SK-N-SH (cell line): ENCODE results near the gene CDK5RAP2. TPM values are rescaled to one million over a fixed set of nuclear protein-coding genes. Genes with fewer than 3 reads are reported as not detected.

Experiments
- CTCF ChIA-PET: fragments of 300-600, 350-600 bp; formaldehyde crosslinking; extraction: SDS; loops from one replicate; lab custom pipeline; 2021; lab: Yijun Ruan, JAX
- POLR2A ChIA-PET: fragments of 350-600 bp; sonication (Branson Sonifier 250); formaldehyde crosslinking; extraction: SDS; loops from one replicate; lab custom pipeline; 2020; ENCODE audit warnings: antibody characterized with exemption, inconsistent platforms; lab: Yijun Ruan, JAX
- DNase-seq: peaks from one replicate; pipeline ENCODE4 v3.0.0; 2012
- H2AFZ ChIP-seq: fragments of 200-600 bp; sonication (generic); 2 replicates; pipeline ENCODE4 v1.8.1; 2016; ENCODE audit warnings: antibody characterized with exemption, mild to moderate bottlenecking, low read depth
- H3F3A ChIP-seq: fragments of 200-600 bp; sonication (generic); replicated peaks from 2 replicates; pipeline ENCODE3; 2016; ENCODE audit warnings: antibody characterized with exemption, mild to moderate bottlenecking; ENCODE audit not compliant: insufficient read depth
- H3K27ac ChIP-seq, 2 experiments: fragments of 200-500 bp in 1 of 2; fragments of 200-600 bp in 1 of 2; sonication (Bioruptor generic) in 1 of 2; sonication (generic), shearing (Covaris generic) in 1 of 2; 2 replicates each; pipeline versions ENCODE4 v1.5.1 to v1.6.1; 2014 to 2016; ENCODE audit warnings: low read depth in 2 of 2, inconsistent platforms in 1 of 2, low read length in 1 of 2, mild to moderate bottlenecking in 1 of 2, mixed read lengths in 1 of 2
- H3K27me3 ChIP-seq: fragments of 200-600 bp; sonication (generic), shearing (Covaris generic); 2 replicates; pipeline ENCODE4 v1.6.1; 2016; ENCODE audit warnings: mixed run types; ENCODE audit not compliant: insufficient read depth
- H3K36me3 ChIP-seq, 2 experiments: fragments of 200-500 bp in 1 of 2; fragments of 200-600 bp in 1 of 2; sonication (Bioruptor generic) in 1 of 2; sonication (generic) in 1 of 2; replicated peaks in 1 of 2; 2 replicates each; pipeline versions ENCODE3 to v1.5.1; 2014 to 2016; ENCODE audit warnings: low read length in 1 of 2, mild to moderate bottlenecking in 1 of 2; ENCODE audit not compliant: insufficient read depth in 2 of 2, control insufficient read depth in 1 of 2
- H3K4me1 ChIP-seq, 2 experiments: fragments of 200-500 bp in 1 of 2; fragments of 200-600 bp in 1 of 2; sonication (Bioruptor generic) in 1 of 2; sonication (generic), shearing (Covaris generic) in 1 of 2; 2 replicates each; pipeline versions ENCODE4 v1.5.1 to v1.6.1; 2014 to 2016; ENCODE audit warnings: low read depth in 1 of 2, low read length in 1 of 2, mixed run types in 1 of 2; ENCODE audit not compliant: insufficient read depth in 2 of 2, control insufficient read depth in 1 of 2
- H3K4me2 ChIP-seq: fragments of 200-600 bp; sonication (generic), shearing (Covaris generic); 2 replicates; pipeline ENCODE4 v1.6.1; 2017; ENCODE audit warnings: mixed run types
- H3K4me3 ChIP-seq, 2 experiments: fragments of 200-500 bp in 1 of 2; fragments of 200-600 bp in 1 of 2; sonication (Bioruptor generic) in 1 of 2; sonication (generic), shearing (Covaris generic) in 1 of 2; 2 replicates each; pipeline versions ENCODE4 v1.5.1 to v1.8.1; 2014 to 2016; ENCODE audit warnings: low read depth in 2 of 2, inconsistent platforms in 1 of 2, low read length in 1 of 2, mild to moderate bottlenecking in 1 of 2, mixed read lengths in 1 of 2, moderate library complexity in 1 of 2
- H3K79me2 ChIP-seq: fragments of 200-600 bp; sonication (generic); 2 replicates; pipeline ENCODE4 v1.8.1; 2017; ENCODE audit warnings: mild to moderate bottlenecking; ENCODE audit not compliant: insufficient read depth
- H3K9ac ChIP-seq: fragments of 200-600 bp; sonication (generic); 2 replicates; pipeline ENCODE4 v1.6.1; 2017; ENCODE audit warnings: mixed run types
- H3K9me2 ChIP-seq: fragments of 200-600 bp; sonication (generic); 2 replicates; pipeline ENCODE4 v1.6.1; 2017; ENCODE audit warnings: mixed run types
- H3K9me3 ChIP-seq: fragments of 200-600 bp; sonication (generic); 2 replicates; pipeline ENCODE4 v1.6.1; 2017; ENCODE audit warnings: mixed run types, mild to moderate bottlenecking, moderate library complexity
- H4K20me1 ChIP-seq: fragments of 200-600 bp; sonication (generic); 2 replicates; pipeline ENCODE4 v1.6.1; 2017; ENCODE audit warnings: mild to moderate bottlenecking, mixed run types; ENCODE audit not compliant: insufficient read depth
- CHD2 ChIP-seq: fragments of 150-350 bp; IDR thresholded peaks from 2 replicates; pipeline ENCODE4 v1.6.1; 2018; ENCODE audit warnings: low read length; ENCODE audit not compliant: partially characterized antibody
- CTCF ChIP-seq: fragments of 200-600 bp; sonication (generic); IDR thresholded peaks from 2 replicates; pipeline ENCODE4 v1.6.1; 2017; ENCODE audit warnings: antibody characterized with exemption, mild to moderate bottlenecking, moderate library complexity
- EP300 ChIP-seq, 2 experiments: IDR thresholded peaks; 2 replicates each; pipeline versions ENCODE4 v1.4.0 to v1.6.1; 2012; ENCODE audit warnings: borderline replicate concordance in 1 of 2, low read depth in 1 of 2, low read length in 1 of 2
- EZH2phosphoT487 ChIP-seq: fragments of 200-600 bp; sonication (generic); IDR thresholded peaks from 2 replicates; pipeline ENCODE4 v1.6.1; 2017; ENCODE audit warnings: low read depth, mixed run types, mild to moderate bottlenecking, antibody characterized with exemption, moderate library complexity, borderline replicate concordance
- FOXJ3 ChIP-seq: sonication (generic); formaldehyde crosslinking; IDR thresholded peaks from 2 replicates; pipeline ENCODE4 v1.5.1; 2020; ENCODE audit warnings: mild to moderate bottlenecking, missing genetic modification reagents
- FOXM1 ChIP-seq: IDR thresholded peaks from 2 replicates; pipeline ENCODE4 v1.4.0; 2012; ENCODE audit warnings: low read depth, mild to moderate bottlenecking
- JUND ChIP-seq: IDR thresholded peaks from 2 replicates; pipeline ENCODE4 v1.4.0; 2012
- MAX ChIP-seq: IDR thresholded peaks from 2 replicates; pipeline ENCODE4 v1.4.0; 2012; ENCODE audit warnings: low read depth
- MXI1 ChIP-seq: IDR thresholded peaks from 2 replicates; pipeline ENCODE4 v1.6.1; 2012; ENCODE audit warnings: mild to moderate bottlenecking, low read depth, low read length, improper control_type of control experiment
- NFIC ChIP-seq: IDR thresholded peaks from 2 replicates; pipeline ENCODE4 v1.4.0; 2012; ENCODE audit warnings: borderline replicate concordance
- NRF1 ChIP-seq: IDR thresholded peaks from 2 replicates; pipeline ENCODE4 v1.6.1; 2012; ENCODE audit warnings: low read depth, mild to moderate bottlenecking, low read length
- PBX3 ChIP-seq: IDR thresholded peaks from 2 replicates; pipeline ENCODE4; 2012
- RCOR1 ChIP-seq: fragments of 150-350 bp; IDR thresholded peaks from 2 replicates; pipeline ENCODE4 v1.6.1; 2017; ENCODE audit warnings: antibody characterized with exemption, low read length
- RXRA ChIP-seq: IDR thresholded peaks from 2 replicates; pipeline ENCODE4 v1.4.0; 2012; ENCODE audit warnings: low read depth, mild to moderate bottlenecking, borderline replicate concordance
- SMC3 ChIP-seq: IDR thresholded peaks from 2 replicates; pipeline ENCODE4 v1.6.1; 2012; ENCODE audit warnings: low read depth, low read length, improper control_type of control experiment
- TCF12 ChIP-seq: IDR thresholded peaks from 2 replicates; pipeline ENCODE4 v1.4.0; 2012
- TEAD4 ChIP-seq: IDR thresholded peaks from 2 replicates; pipeline ENCODE4 v1.4.0; 2012; ENCODE audit warnings: mild to moderate bottlenecking, borderline replicate concordance; ENCODE audit not compliant: insufficient read depth
- USF1 ChIP-seq: IDR thresholded peaks from 2 replicates; pipeline ENCODE4 v1.4.0; 2012; ENCODE audit warnings: low read depth, borderline replicate concordance
- USF2 ChIP-seq: fragments of 150-350 bp; IDR thresholded peaks from 2 replicates; pipeline ENCODE4 v1.6.1; 2017; ENCODE audit warnings: antibody characterized with exemption, low read length, low read depth, borderline replicate concordance
- WGBS: methylation state at CpG from one replicate; pipeline ENCODE4 v1.1.6; 2017; ENCODE audit warnings: low lambda C conversion rate; 5-methylcytosine and 5-hydroxymethylcytosine counted together
- polyA plus RNA-seq, 3 experiments: library from polyadenylated mRNA; depleted of rRNA; stranded (reverse); fragments of >200 nt; gene quantifications; 2 replicates each; pipeline ENCODE4 v1.2.3, GENCODE V29; 2012
- TF ChIP-seq, protein P1 (sequence below): IDR thresholded peaks from 2 replicates; pipeline ENCODE4 v1.6.1; 2012; ENCODE audit warnings: mild to moderate bottlenecking, low read depth, low read length, moderate library complexity
- TF ChIP-seq, protein P2 (sequence below): IDR thresholded peaks from 2 replicates; pipeline ENCODE4 v1.4.0; 2012; ENCODE audit warnings: low read depth, borderline replicate concordance

The CDK5RAP2 gene
- polyA plus RNA-seq, 1 of the 3 experiments (the other 2 are of a cell fraction): 20.7 TPM

- WGBS: 57% methylated on average over 3 of the region's 3 CpGs
- H3K9me3 ChIP-seq: no peaks in the 10 kb centered on the region
- CTCF ChIA-PET: interaction anchor here (0.7 to 1.5 kb wide), 5 partner anchors 9 to 61 kb away, joined by 3 to 4 read pairs (median 3); partner anchors contain the start of gene CDK5RAP2
- H2AFZ ChIP-seq: no peak overlapping the region
- POLR2A ChIA-PET: interaction anchor here (0.9 kb wide), 1 partner anchor 8 kb away, joined by 3 read pairs; no protein-coding TSS in a partner anchor
- no peaks in the 10 kb centered on the region for H4K20me1 ChIP-seq
- DNase-seq: peak; percentile 64
- H3K4me1 ChIP-seq: peaks cover 13 to 17% of the 10 kb centered on the region in 2 experiments; a peak in 3 of 4 replicates
- TF ChIP-seq TCF12 (peak; percentile 36; the same call in 1 of the 2 replicates), SMC3 (no peak), TEAD4 (no peak), NFIC (peak; percentile 30; the same call in 1 of the 2 replicates), MAX (0 out of 2 replicates have a peak, but pooled peaks have one; percentile 16), NRF1 (no peak), USF1 (peak; percentile 69; the same call in 1 of the 2 replicates), FOXM1 (no peak), FOXJ3 (CRISPR knock-in tag) (no peak), JUND (no peak), RCOR1 (peak; percentile 50; the same call in 1 of the 2 replicates), EP300 (IDR thresholded peaks at IDR 0.05; ENCODE audit: borderline replicate concordance in 1 of 2, low read depth in 1 of 2, low read length in 1 of 2) (peak in 1 of 2 experiments; percentile 51; a peak in 1 of 4 replicates), PBX3 (no peak), CTCF (no peak), MXI1 (peak; percentile 84), EZH2phosphoT487 (no peak), USF2 (peak; percentile 14; the same call in 1 of the 2 replicates), RXRA (no peak), CHD2 (peak; percentile 26)
- TF ChIP-seq, protein P1, sequence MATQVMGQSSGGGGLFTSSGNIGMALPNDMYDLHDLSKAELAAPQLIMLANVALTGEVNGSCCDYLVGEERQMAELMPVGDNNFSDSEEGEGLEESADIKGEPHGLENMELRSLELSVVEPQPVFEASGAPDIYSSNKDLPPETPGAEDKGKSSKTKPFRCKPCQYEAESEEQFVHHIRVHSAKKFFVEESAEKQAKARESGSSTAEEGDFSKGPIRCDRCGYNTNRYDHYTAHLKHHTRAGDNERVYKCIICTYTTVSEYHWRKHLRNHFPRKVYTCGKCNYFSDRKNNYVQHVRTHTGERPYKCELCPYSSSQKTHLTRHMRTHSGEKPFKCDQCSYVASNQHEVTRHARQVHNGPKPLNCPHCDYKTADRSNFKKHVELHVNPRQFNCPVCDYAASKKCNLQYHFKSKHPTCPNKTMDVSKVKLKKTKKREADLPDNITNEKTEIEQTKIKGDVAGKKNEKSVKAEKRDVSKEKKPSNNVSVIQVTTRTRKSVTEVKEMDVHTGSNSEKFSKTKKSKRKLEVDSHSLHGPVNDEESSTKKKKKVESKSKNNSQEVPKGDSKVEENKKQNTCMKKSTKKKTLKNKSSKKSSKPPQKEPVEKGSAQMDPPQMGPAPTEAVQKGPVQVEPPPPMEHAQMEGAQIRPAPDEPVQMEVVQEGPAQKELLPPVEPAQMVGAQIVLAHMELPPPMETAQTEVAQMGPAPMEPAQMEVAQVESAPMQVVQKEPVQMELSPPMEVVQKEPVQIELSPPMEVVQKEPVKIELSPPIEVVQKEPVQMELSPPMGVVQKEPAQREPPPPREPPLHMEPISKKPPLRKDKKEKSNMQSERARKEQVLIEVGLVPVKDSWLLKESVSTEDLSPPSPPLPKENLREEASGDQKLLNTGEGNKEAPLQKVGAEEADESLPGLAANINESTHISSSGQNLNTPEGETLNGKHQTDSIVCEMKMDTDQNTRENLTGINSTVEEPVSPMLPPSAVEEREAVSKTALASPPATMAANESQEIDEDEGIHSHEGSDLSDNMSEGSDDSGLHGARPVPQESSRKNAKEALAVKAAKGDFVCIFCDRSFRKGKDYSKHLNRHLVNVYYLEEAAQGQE: no peak
- TF ChIP-seq, protein P2, sequence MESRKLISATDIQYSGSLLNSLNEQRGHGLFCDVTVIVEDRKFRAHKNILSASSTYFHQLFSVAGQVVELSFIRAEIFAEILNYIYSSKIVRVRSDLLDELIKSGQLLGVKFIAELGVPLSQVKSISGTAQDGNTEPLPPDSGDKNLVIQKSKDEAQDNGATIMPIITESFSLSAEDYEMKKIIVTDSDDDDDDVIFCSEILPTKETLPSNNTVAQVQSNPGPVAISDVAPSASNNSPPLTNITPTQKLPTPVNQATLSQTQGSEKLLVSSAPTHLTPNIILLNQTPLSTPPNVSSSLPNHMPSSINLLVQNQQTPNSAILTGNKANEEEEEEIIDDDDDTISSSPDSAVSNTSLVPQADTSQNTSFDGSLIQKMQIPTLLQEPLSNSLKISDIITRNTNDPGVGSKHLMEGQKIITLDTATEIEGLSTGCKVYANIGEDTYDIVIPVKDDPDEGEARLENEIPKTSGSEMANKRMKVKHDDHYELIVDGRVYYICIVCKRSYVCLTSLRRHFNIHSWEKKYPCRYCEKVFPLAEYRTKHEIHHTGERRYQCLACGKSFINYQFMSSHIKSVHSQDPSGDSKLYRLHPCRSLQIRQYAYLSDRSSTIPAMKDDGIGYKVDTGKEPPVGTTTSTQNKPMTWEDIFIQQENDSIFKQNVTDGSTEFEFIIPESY: no peak
- peaks cover 11% of the 10 kb centered on the region for H3F3A ChIP-seq
- H3K4me3 ChIP-seq: no peak overlapping the region
- no peak overlapping the region for H3K9ac ChIP-seq
- H3K9me2 ChIP-seq: no peaks in the 10 kb centered on the region
- H3K27me3 ChIP-seq: no peaks in the 10 kb centered on the region
- peaks cover 10 to 61% of the 10 kb centered on the region in 2 experiments for H3K36me3 ChIP-seq
- peak overlapping the region; percentile 34 to 83; a peak in 3 of 4 replicates for H3K27ac ChIP-seq
- no peaks in the 10 kb centered on the region for H3K79me2 ChIP-seq
- no peak overlapping the region for H3K4me2 ChIP-seq
Measured at GRCh38 chr9:120538339-120538738, 41.6 kb downstream of the CDK5RAP2 start.
